Suprapubic skin (tissue), 4 donors: ENCODE data around the gene ABLIM2. TPM values are rescaled to one million over a fixed set of nuclear protein-coding genes. Genes with fewer than 3 reads are reported as not detected.

ENCODE experiments used
- DNase-seq, 2 donors: peaks; one replicate each; pipeline ENCODE4 v3.0.0-alpha.2; 2019; ENCODE audit warnings: low spot score in 2 of 2
- H3K27ac ChIP-seq: fragments of 200-600 bp; sonication (generic); one replicate; pipeline ENCODE4 v1.5.1; 2019
- H3K27me3 ChIP-seq: fragments of 200-600 bp; sonication (generic); one replicate; pipeline ENCODE4 v1.5.1; 2019
- H3K36me3 ChIP-seq: fragments of 200-600 bp; sonication (generic); one replicate; pipeline ENCODE4 v1.5.1; 2019
- H3K4me1 ChIP-seq: fragments of 200-600 bp; sonication (generic); one replicate; pipeline ENCODE4 v1.5.1; 2019
- H3K4me3 ChIP-seq: fragments of 200-600 bp; sonication (generic); one replicate; pipeline ENCODE4 v1.5.1; 2019; ENCODE audit warnings: mild to moderate bottlenecking
- H3K9me3 ChIP-seq: fragments of 200-600 bp; sonication (generic); one replicate; pipeline ENCODE4 v1.5.1; 2019
- CTCF ChIP-seq, 2 donors: fragments of 200-600 bp in 1 of 2; fragments of 450-650 bp in 1 of 2; sonication (generic) in 1 of 2; IDR thresholded peaks; one replicate each; pipeline ENCODE4 v1.5.1; 2016 to 2019; ENCODE audit warnings: antibody characterized with exemption in 2 of 2, mild to moderate bottlenecking in 1 of 2, moderate library complexity in 1 of 2
- EP300 ChIP-seq: sonication (generic); formaldehyde crosslinking; IDR thresholded peaks from one replicate; pipeline ENCODE4 v1.6.1; 2017; ENCODE audit warnings: antibody characterized with exemption
- POLR2A ChIP-seq, 2 donors: fragments of 450-650 bp; IDR thresholded peaks; one replicate each; pipeline ENCODE4 v1.6.1; 2017; ENCODE audit warnings: antibody characterized with exemption in 2 of 2, mild to moderate bottlenecking in 2 of 2, moderate library complexity in 2 of 2
- POLR2AphosphoS5 ChIP-seq, 3 donors: sonication (generic); formaldehyde crosslinking; IDR thresholded peaks; one replicate each; pipeline ENCODE4 v1.6.1; 2017; ENCODE audit warnings: antibody characterized with exemption in 3 of 3
- WGBS: methylation state at CpG from one replicate; pipeline ENCODE4 v1.1.5; 2018; 5-methylcytosine and 5-hydroxymethylcytosine counted together
- total RNA-seq, 4 donors: library from RNA; depleted of rRNA; stranded (reverse); fragments of >200 nt; gene quantifications; one replicate each; pipeline ENCODE4 v1.1.0, GENCODE V29; 2016

Gene ABLIM2
- total RNA-seq, 4 donors from 2014 or later = 11.2 to 16.9 (median 13.3) TPM

GRCh38 chr4:8090312-8090711 lies 68.3 kb downstream of the ABLIM2 start:
- DNase-seq = no peak
- TF ChIP-seq EP300 (no peak), POLR2AphosphoS5 (IDR thresholded peaks at IDR 0.05) (no peak), POLR2A (IDR thresholded peaks at IDR 0.05) (no peak), CTCF (IDR thresholded peaks at IDR 0.05) (no peak)
- Histone ChIP-seq H3K27me3 (peaks cover 3% of the 10 kb centered on the region), H3K27ac (no peak overlapping the region), H3K4me3 (no peak overlapping the region), H3K9me3 (peaks cover 9% of the 10 kb centered on the region), H3K36me3 (no peaks in the 10 kb centered on the region), H3K4me1 (peaks cover 3% of the 10 kb centered on the region)
- 61% methylated on average over 4 of the region's 4 CpGs for WGBS

GRCh38 chr4:8089862-8090261 lies 68.8 kb downstream of the ABLIM2 start:
- no peak for TF ChIP-seq POLR2A (IDR thresholded peaks at IDR 0.05)
- no peak for TF ChIP-seq EP300
- TF ChIP-seq POLR2AphosphoS5 (IDR thresholded peaks at IDR 0.05) = no peak
- TF ChIP-seq CTCF (IDR thresholded peaks at IDR 0.05) = no peak
- no peak for DNase-seq
- Histone ChIP-seq H3K36me3 (no peaks in the 10 kb centered on the region), H3K27ac (no peak overlapping the region), H3K4me3 (no peak overlapping the region), H3K9me3 (peaks cover 6% of the 10 kb centered on the region), H3K4me1 (peaks cover 3% of the 10 kb centered on the region), H3K27me3 (peaks cover 4% of the 10 kb centered on the region)
- WGBS = 67% methylated on average over 6 of the region's 7 CpGs

- H3K9me3 ChIP-seq = no peaks in the 10 kb centered on the region
- H3K36me3 ChIP-seq = no peaks in the 10 kb centered on the region
- peaks cover 3% of the 10 kb centered on the region for H3K4me1 ChIP-seq
- H3K4me3 ChIP-seq = no peak overlapping the region
- 79% methylated on average over 11 of the region's 12 CpGs for WGBS
- peaks cover 6% of the 10 kb centered on the region for H3K27me3 ChIP-seq
- no peak for TF ChIP-seq CTCF (IDR thresholded peaks at IDR 0.05)
- TF ChIP-seq POLR2AphosphoS5 (IDR thresholded peaks at IDR 0.05) = no peak
- TF ChIP-seq EP300 = no peak
- TF ChIP-seq POLR2A (IDR thresholded peaks at IDR 0.05) = no peak
- H3K27ac ChIP-seq = no peak overlapping the region
- no peak for DNase-seq
Measured at GRCh38 chr4:8088966-8089491, 69.6 kb downstream of the ABLIM2 start.

- no peaks in the 10 kb centered on the region for H3K36me3 ChIP-seq
- no peaks in the 10 kb centered on the region for H3K9me3 ChIP-seq
- no peak overlapping the region for H3K4me3 ChIP-seq
- WGBS = 92% methylated on average over 9 of the region's 18 CpGs
- H3K4me1 ChIP-seq = peaks cover 3% of the 10 kb centered on the region
- DNase-seq = no peak
- TF ChIP-seq POLR2AphosphoS5 (IDR thresholded peaks at IDR 0.05) = no peak
- no peak for TF ChIP-seq POLR2A (IDR thresholded peaks at IDR 0.05)
- no peak for TF ChIP-seq EP300
- no peak for TF ChIP-seq CTCF (IDR thresholded peaks at IDR 0.05)
- peaks cover 12% of the 10 kb centered on the region for H3K27me3 ChIP-seq
- no peak overlapping the region for H3K27ac ChIP-seq
Measured at GRCh38 chr4:8087921-8088495, 70.6 kb downstream of the ABLIM2 start.

GRCh38 chr4:8086783-8087445 lies 71.7 kb downstream of the ABLIM2 start:
- H3K27me3 ChIP-seq = peaks cover 12% of the 10 kb centered on the region
- no peaks in the 10 kb centered on the region for H3K9me3 ChIP-seq
- no peak for DNase-seq
- H3K4me1 ChIP-seq = peaks cover 3% of the 10 kb centered on the region
- no peak overlapping the region for H3K27ac ChIP-seq
- no peak overlapping the region for H3K4me3 ChIP-seq
- no peak for TF ChIP-seq CTCF (IDR thresholded peaks at IDR 0.05)
- TF ChIP-seq POLR2A (IDR thresholded peaks at IDR 0.05) = no peak
- no peak for TF ChIP-seq EP300
- H3K36me3 ChIP-seq = no peaks in the 10 kb centered on the region
- 67% methylated on average over 14 of the region's 14 CpGs for WGBS
